Tibial nerve (tissue), 4 donors: Measurements from ENCODE around the gene LCNL1.

Experiments used
- EP300 ChIP-seq, 2 donors: sonication (generic); formaldehyde crosslinking; IDR thresholded peaks; one replicate each; pipeline ENCODE4 v1.6.1; 2017; ENCODE audit warnings: antibody characterized with exemption in 2 of 2, mild to moderate bottlenecking in 1 of 2
- POLR2A ChIP-seq, 2 donors: fragments of 450-650 bp; IDR thresholded peaks; one replicate each; pipeline ENCODE4 v1.6.1; 2017; ENCODE audit warnings: antibody characterized with exemption in 2 of 2, mild to moderate bottlenecking in 2 of 2, moderate library complexity in 2 of 2
- TF ChIP-seq, protein P1 (sequence below), 5 experiments: fragments of 200-600 bp in 3 of 5; fragments of 450-650 bp in 2 of 5; sonication (generic) in 3 of 5; IDR thresholded peaks; one replicate each; pipeline ENCODE4 v1.5.1; 2016 to 2019; ENCODE audit warnings: antibody characterized with exemption in 5 of 5, mild to moderate bottlenecking in 3 of 5, moderate library complexity in 2 of 5

DNA sequence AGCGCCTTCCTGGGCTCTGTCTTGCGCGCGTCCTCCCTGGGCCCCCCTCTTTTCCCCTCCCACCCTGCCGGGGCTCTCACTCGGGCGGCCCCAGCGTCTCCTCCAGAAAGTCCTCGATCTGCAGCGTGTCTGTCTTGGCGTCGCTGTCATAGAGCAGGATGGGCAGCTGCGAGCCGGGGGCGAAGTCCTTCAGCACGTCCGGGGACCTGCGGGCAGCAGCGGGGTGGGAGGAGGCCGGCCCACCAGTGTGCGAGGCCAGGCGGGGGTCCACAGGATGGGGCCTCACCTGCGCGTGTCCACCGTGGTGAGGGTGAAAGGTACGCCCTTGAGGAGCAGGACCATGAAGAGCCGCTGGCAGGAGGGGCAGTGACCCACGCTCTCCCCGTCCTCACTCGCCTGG lies 12.6 kb downstream of the LCNL1 start:
- no peak for TF ChIP-seq POLR2A (IDR thresholded peaks at IDR 0.05)
- TF ChIP-seq, protein P1, sequence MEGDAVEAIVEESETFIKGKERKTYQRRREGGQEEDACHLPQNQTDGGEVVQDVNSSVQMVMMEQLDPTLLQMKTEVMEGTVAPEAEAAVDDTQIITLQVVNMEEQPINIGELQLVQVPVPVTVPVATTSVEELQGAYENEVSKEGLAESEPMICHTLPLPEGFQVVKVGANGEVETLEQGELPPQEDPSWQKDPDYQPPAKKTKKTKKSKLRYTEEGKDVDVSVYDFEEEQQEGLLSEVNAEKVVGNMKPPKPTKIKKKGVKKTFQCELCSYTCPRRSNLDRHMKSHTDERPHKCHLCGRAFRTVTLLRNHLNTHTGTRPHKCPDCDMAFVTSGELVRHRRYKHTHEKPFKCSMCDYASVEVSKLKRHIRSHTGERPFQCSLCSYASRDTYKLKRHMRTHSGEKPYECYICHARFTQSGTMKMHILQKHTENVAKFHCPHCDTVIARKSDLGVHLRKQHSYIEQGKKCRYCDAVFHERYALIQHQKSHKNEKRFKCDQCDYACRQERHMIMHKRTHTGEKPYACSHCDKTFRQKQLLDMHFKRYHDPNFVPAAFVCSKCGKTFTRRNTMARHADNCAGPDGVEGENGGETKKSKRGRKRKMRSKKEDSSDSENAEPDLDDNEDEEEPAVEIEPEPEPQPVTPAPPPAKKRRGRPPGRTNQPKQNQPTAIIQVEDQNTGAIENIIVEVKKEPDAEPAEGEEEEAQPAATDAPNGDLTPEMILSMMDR (IDR thresholded peaks at IDR 0.05) = no peak
- no peak for TF ChIP-seq EP300 (IDR thresholded peaks at IDR 0.05)
